HepG2 (cell line): ENCODE results near the gene HYCC2. TPM values are rescaled to one million over a fixed set of nuclear protein-coding genes. Genes with fewer than 3 reads are reported as not detected.

ENCODE experiments used
- ETV5 ChIP-seq: IDR thresholded peaks from 2 replicates; pipeline ENCODE4 v1.6.1; 2018; ENCODE audit warnings: missing biosample characterization, missing genetic modification reagents, inconsistent platforms, borderline replicate concordance
- FOXC1 ChIP-seq: sonication (generic); formaldehyde crosslinking; IDR thresholded peaks from 2 replicates; pipeline ENCODE4 v1.8.0; 2022; ENCODE audit warnings: mild to moderate bottlenecking, missing genetic modification reagents, borderline replicate concordance
- FOXM1 ChIP-seq: sonication (generic); formaldehyde crosslinking; IDR thresholded peaks from 2 replicates; pipeline ENCODE4 v1.5.0; 2020; ENCODE audit warnings: missing genetic modification reagents
- GFI1 ChIP-seq: sonication (generic); formaldehyde crosslinking; IDR thresholded peaks from 2 replicates; pipeline ENCODE4 v1.5.0; 2020; ENCODE audit warnings: missing genetic modification reagents, mild to moderate bottlenecking, borderline replicate concordance
- HDAC1 ChIP-seq: sonication (generic); formaldehyde crosslinking; IDR thresholded peaks from 2 replicates; pipeline ENCODE4 v1.5.1; 2020; ENCODE audit warnings: mild to moderate bottlenecking, missing genetic modification reagents
- HNRNPUL1 ChIP-seq: fragments of 200-400 bp; formaldehyde crosslinking; IDR thresholded peaks from 2 replicates; pipeline ENCODE4 v1.6.1; 2017; ENCODE audit warnings: low read depth, mild to moderate bottlenecking, low read length, moderate library complexity
- MYNN ChIP-seq: sonication (generic); formaldehyde crosslinking; IDR thresholded peaks from 2 replicates; pipeline ENCODE4 v1.4.0; 2020; ENCODE audit warnings: mild to moderate bottlenecking, low read depth, missing genetic modification reagents
- PCBP1 ChIP-seq: fragments of 200-400 bp; formaldehyde crosslinking; IDR thresholded peaks from 2 replicates; pipeline ENCODE4 v1.6.1; 2017; ENCODE audit warnings: mild to moderate bottlenecking, low read depth, low read length, borderline replicate concordance
- PHB2 ChIP-seq: fragments of 450-650 bp; IDR thresholded peaks from 2 replicates; pipeline ENCODE4 v1.6.1; 2018; ENCODE audit not compliant: partially characterized antibody
- SOX13 ChIP-seq, 3 experiments: fragments of 450-650 bp in 1 of 3; sonication (generic) in 1 of 3; formaldehyde crosslinking in 1 of 3; IDR thresholded peaks in 2 of 3; conservative IDR thresholded peaks in 1 of 3; 2 replicates each; pipeline versions ENCODE4 v1.5.0 to v1.6.1; 2016 to 2020; ENCODE audit warnings: antibody characterized with exemption in 1 of 3, mild to moderate bottlenecking in 1 of 3, missing compliant biosample characterization in 1 of 3, missing genetic modification reagents in 1 of 3, moderate library complexity in 1 of 3
- SRF ChIP-seq: IDR thresholded peaks from 2 replicates; pipeline ENCODE4 v1.6.1; 2011; ENCODE audit warnings: mild to moderate bottlenecking, low read depth, low read length, moderate library complexity
- TGIF2 ChIP-seq: IDR thresholded peaks from 2 replicates; pipeline ENCODE4 v1.6.1; 2016; ENCODE audit warnings: control low read depth, missing compliant biosample characterization
- ZBTB39 ChIP-seq: sonication (generic); formaldehyde crosslinking; IDR thresholded peaks from 2 replicates; pipeline ENCODE4 v1.5.0; 2020; ENCODE audit warnings: missing genetic modification reagents
- ZFY ChIP-seq: sonication (generic); formaldehyde crosslinking; IDR thresholded peaks from 2 replicates; pipeline ENCODE4 v1.4.0; 2020; ENCODE audit warnings: missing genetic modification reagents
- ZNF276 ChIP-seq: sonication (generic); formaldehyde crosslinking; IDR thresholded peaks from 2 replicates; pipeline ENCODE4 v1.4.0; 2020; ENCODE audit warnings: mild to moderate bottlenecking, low read depth, missing genetic modification reagents
- ZNF329 ChIP-seq: sonication (generic); formaldehyde crosslinking; IDR thresholded peaks from 2 replicates; pipeline ENCODE4 v1.9.0; 2021; ENCODE audit warnings: low read depth, mild to moderate bottlenecking, missing genetic modification reagents
- ZNF383 ChIP-seq: sonication (generic); formaldehyde crosslinking; IDR thresholded peaks from 2 replicates; pipeline ENCODE4 v1.4.0; 2020; ENCODE audit warnings: missing genetic modification reagents, mild to moderate bottlenecking, borderline replicate concordance
- ZNF501 ChIP-seq: sonication (generic); formaldehyde crosslinking; IDR thresholded peaks from 2 replicates; pipeline ENCODE4 v1.5.1; 2020; ENCODE audit warnings: mild to moderate bottlenecking, moderate library complexity, missing genetic modification reagents
- ZNF567 ChIP-seq: sonication (generic); formaldehyde crosslinking; IDR thresholded peaks from 2 replicates; pipeline ENCODE4 v1.8.1; 2023; ENCODE audit warnings: mild to moderate bottlenecking, missing genetic modification reagents, borderline replicate concordance
- ZNF703 ChIP-seq: sonication (generic); formaldehyde crosslinking; IDR thresholded peaks from 2 replicates; pipeline ENCODE4 v1.5.1; 2020; ENCODE audit warnings: missing genetic modification reagents, mild to moderate bottlenecking, moderate library complexity, borderline replicate concordance
- ZNF737 ChIP-seq: sonication (generic); formaldehyde crosslinking; IDR thresholded peaks from 2 replicates; pipeline ENCODE4 v1.5.0; 2020; ENCODE audit warnings: missing genetic modification reagents, mild to moderate bottlenecking, borderline replicate concordance
- ZNF761 ChIP-seq: sonication (generic); formaldehyde crosslinking; conservative IDR thresholded peaks from 2 replicates; pipeline ENCODE4 v1.4.0; 2020; ENCODE audit warnings: mild to moderate bottlenecking, missing genetic modification reagents
- ZSCAN12 ChIP-seq: sonication (generic); formaldehyde crosslinking; IDR thresholded peaks from 2 replicates; pipeline ENCODE4 v1.9.0; 2021; ENCODE audit warnings: mild to moderate bottlenecking, missing genetic modification reagents
- polyA plus RNA-seq, 8 experiments: library from polyadenylated mRNA; depleted of rRNA in 3 of 8; stranded (reverse) in 7 of 8; unstranded in 1 of 8; fragments of >200 nt; fragmentation: Illumina TruSeq in 4 of 8; extraction: Trizol in 4 of 8; gene quantifications; 2 replicates each; pipeline versions ENCODE4 v1.2.1 to v1.2.3, GENCODE V29; 2011 to 2016; ENCODE audit warnings: low read depth in 4 of 8, missing spikeins in 1 of 8, mixed read lengths in 1 of 8; ENCODE audit not compliant: insufficient read depth in 1 of 8
- total RNA-seq, 5 experiments: library from RNA; depleted of rRNA; stranded (reverse); fragments of >200 nt; fragmentation: Illumina TruSeq; extraction: Trizol; gene quantifications; 2 replicates each; pipeline ENCODE4 v1.2.3, GENCODE V29; 2016; ENCODE audit warnings: low read depth in 1 of 5
- TF ChIP-seq, protein P1 (sequence below): IDR thresholded peaks from 2 replicates; pipeline ENCODE4 v1.6.1; 2016; ENCODE audit warnings: control low read depth

Gene HYCC2
- total and polyA plus RNA-seq, 2 of the 13 experiments (the other 11 are each of a cell fraction or from before 2014, with no cell fraction given), result 4.7 to 13.9 TPM

- TF ChIP-seq ZNF276 (CRISPR knock-in tag) (peak; percentile 79), SRF (no peak), ZNF567 (CRISPR knock-in tag) (peak; percentile 87), ZNF761 (CRISPR knock-in tag) (peak; percentile 73; the same call in 1 of the 2 replicates), TGIF2 (CRISPR knock-in tag) (peak; percentile 74), MYNN (CRISPR knock-in tag) (no peak; the same call in none of the 2 replicates), ZNF703 (CRISPR knock-in tag) (peak; percentile 68; the same call in 1 of the 2 replicates), FOXM1 (CRISPR knock-in tag) (peak; percentile 44; the same call in 1 of the 2 replicates), SOX13 (IDR thresholded peaks at IDR 0.05) (no peak), SOX13 (CRISPR knock-in tag; conservative IDR thresholded peaks at IDR 0.05 in 1 of 2, IDR thresholded peaks at IDR 0.05 in 1 of 2) (peak in 1 of 2 experiments; percentile 56; a peak in 1 of 4 replicates), FOXC1 (CRISPR knock-in tag) (no peak; the same call in 1 of the 2 replicates), ZSCAN12 (0 out of 2 replicates have a peak, but pooled peaks have one; percentile 38), ZFY (CRISPR knock-in tag) (peak; percentile 89), ZNF329 (CRISPR knock-in tag) (0 out of 2 replicates have a peak, but pooled peaks have one; percentile 77), ZNF383 (peak; percentile 90), PCBP1 (no peak), HNRNPUL1 (no peak), PHB2 (no peak), GFI1 (CRISPR knock-in tag) (no peak; the same call in 1 of the 2 replicates), HDAC1 (no peak), ZNF737 (CRISPR knock-in tag) (no peak), ETV5 (CRISPR knock-in tag) (peak; percentile 98), ZNF501 (CRISPR knock-in tag) (no peak), ZBTB39 (CRISPR knock-in tag) (no peak)
- TF ChIP-seq, protein P1, sequence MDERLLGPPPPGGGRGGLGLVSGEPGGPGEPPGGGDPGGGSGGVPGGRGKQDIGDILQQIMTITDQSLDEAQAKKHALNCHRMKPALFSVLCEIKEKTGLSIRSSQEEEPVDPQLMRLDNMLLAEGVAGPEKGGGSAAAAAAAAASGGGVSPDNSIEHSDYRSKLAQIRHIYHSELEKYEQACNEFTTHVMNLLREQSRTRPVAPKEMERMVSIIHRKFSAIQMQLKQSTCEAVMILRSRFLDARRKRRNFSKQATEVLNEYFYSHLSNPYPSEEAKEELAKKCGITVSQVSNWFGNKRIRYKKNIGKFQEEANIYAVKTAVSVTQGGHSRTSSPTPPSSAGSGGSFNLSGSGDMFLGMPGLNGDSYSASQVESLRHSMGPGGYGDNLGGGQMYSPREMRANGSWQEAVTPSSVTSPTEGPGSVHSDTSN (CRISPR knock-in tag), result no peak
Observed at GRCh38 chr2:201116115-201116958, 44.9 kb upstream of the HYCC2 start, which contains the start of gene CFLAR (continued).
